Stimulated activated memory B cell treated with anti-CD40 and anti-IgM and Interleukin-4, amounts not matched to agents 10 μg/mL and 1 μg/mL and 100 μg/mL, for 72 hours (primary cell): ENCODE measurements around the gene ADIPOR1.
A peak's percentile ranks its signal among the peaks of the same experiment; 100 is the strongest.
"Not testable (repeated sequence)": the region's sequence is repeated elsewhere in the genome, so short reads cannot be mapped to it uniquely, and the experiment has no call there.

Experiments used
- ATAC-seq: fragments of 150-1000 bp; cut with Tn5 transposase; 2 replicates; pipeline ENCODE4 v1.10.0; 2021
- H3K27ac Mint-ChIP-seq: one replicate; pipeline ENCODE4 v1.8.0; 2022; ENCODE audit warnings: mild to moderate bottlenecking, mixed read lengths
- H3K27me3 Mint-ChIP-seq: one replicate; pipeline ENCODE4 v1.8.0; 2022; ENCODE audit warnings: mixed read lengths
- H3K36me3 Mint-ChIP-seq: one replicate; pipeline ENCODE4 v1.8.0; 2022; ENCODE audit warnings: mixed read lengths
- H3K4me1 Mint-ChIP-seq: one replicate; pipeline ENCODE4 v1.8.0; 2022; ENCODE audit warnings: mixed read lengths
- H3K4me3 Mint-ChIP-seq: one replicate; pipeline ENCODE4 v1.8.0; 2022; ENCODE audit warnings: mild to moderate bottlenecking, moderate library complexity, mixed read lengths
- H3K9me3 Mint-ChIP-seq: one replicate; pipeline ENCODE4 v1.8.0; 2022; ENCODE audit warnings: mixed read lengths

Gene ADIPOR1, protein sequence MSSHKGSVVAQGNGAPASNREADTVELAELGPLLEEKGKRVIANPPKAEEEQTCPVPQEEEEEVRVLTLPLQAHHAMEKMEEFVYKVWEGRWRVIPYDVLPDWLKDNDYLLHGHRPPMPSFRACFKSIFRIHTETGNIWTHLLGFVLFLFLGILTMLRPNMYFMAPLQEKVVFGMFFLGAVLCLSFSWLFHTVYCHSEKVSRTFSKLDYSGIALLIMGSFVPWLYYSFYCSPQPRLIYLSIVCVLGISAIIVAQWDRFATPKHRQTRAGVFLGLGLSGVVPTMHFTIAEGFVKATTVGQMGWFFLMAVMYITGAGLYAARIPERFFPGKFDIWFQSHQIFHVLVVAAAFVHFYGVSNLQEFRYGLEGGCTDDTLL

DNA sequence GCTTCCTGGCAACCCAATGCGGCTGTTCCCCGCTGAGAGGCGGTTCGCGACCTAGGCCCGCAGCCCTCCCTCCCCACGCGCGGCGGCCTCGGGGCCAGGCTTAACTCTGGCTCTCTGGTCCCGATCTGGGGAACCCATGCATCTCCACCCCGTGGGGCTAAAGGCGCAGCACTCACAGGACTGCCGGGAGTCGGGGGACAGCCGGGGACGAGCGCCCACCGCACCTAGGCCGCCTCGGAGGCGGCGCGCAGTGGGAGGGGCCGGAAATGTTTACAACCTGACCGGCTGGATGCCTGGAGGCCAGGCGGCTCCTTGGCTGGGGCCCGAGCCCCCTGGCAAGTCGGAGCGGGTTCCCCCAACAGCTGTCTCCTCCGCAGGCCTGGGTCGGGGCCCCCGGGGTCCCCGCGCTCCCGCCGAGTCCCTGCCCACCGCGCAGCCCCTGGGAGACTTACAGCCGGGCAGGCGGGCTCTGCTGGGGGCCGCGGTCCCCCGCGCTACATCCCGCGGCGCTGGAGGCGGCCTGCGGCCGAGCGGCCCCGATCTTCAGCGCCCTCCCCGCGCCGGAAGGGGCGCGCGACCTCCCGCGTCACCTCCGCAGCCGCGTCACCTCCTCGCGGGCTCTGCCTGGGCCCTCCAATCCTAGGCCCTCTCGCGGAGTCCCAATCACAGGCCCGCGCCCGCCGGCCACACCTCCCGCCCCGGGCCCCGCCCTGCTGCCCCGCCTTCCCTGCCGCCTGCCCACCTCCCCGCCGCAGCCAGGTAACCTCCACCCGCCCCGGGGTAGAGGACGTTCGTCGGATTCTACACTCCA lies at the start of gene ADIPOR1:
Gene ADIPOR1 (minus strand): TSS at position 580 of the 811 bp plus-strand sequence. CDS start 7,242 bp downstream, outside the sequence.
- Mint-ChIP-seq H3K4me1 (peaks cover 32% of the 10 kb centered on the region), H3K27me3 (no peaks in the 10 kb centered on the region), H3K9me3 (no peaks in the 10 kb centered on the region), H3K36me3 (peaks cover 21% of the 10 kb centered on the region), H3K4me3 (peak within 1 kb of the TSS; percentile 82), H3K27ac (peak within 1 kb of the TSS; percentile 68)
- peak; percentile 100 for ATAC-seq

DNA sequence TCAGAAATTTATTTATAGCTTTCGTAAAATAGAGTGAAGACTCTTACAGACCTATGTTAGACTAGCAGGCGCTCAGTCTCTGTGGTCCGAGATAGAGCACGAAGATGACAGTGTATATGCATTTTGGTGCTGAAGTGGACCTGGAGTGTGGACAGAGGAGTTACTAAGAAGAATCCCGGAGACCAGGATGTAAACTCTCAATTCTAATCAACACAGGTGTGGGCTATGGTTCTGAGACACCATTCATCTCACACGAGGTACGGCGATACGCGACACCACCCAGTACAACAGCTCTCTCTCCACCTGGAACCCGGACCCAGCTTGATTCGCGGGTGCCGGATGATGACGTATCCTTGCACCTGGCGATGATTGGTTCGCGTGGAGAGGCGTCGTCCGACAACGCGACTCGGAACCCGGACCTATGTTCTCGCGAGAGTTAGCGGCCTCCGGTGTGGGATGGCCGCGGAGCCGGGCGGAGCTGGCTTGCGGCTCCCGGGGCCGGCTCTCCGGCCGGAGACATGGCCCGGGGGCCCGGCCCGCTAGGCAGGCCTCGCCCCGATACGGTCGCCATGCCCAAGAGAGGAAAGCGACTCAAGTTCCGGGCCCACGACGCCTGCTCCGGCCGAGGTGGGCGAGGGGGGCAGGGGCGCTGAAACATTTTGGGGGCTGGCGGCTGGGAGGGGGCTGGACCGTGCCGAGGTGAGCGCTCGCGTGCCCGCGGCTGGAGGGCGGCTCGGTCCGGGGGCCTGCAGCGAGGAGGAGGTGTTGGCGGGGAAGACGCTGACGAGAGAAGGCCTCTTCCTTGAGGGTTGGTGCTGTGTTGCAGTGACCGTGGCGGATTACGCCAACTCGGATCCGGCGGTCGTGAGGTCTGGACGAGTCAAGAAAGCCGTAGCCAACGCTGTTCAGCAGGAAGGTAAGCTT lies 49.1 kb upstream of the ADIPOR1 start, which contains the start of gene TMEM183A:
Gene TMEM183A (plus strand): TSS at position 427 of the 924 bp plus-strand sequence. CDS start 92 bp downstream, at position 519.
- peaks cover 6% of the 10 kb centered on the region for H3K9me3 Mint-ChIP-seq
- no peaks in the 10 kb centered on the region for H3K27me3 Mint-ChIP-seq
- H3K4me3 Mint-ChIP-seq: peak within 1 kb of the TSS; percentile 96
- peaks cover 37% of the 10 kb centered on the region for H3K4me1 Mint-ChIP-seq
- peak; percentile 97 for ATAC-seq
- H3K27ac Mint-ChIP-seq: peak within 1 kb of the TSS; percentile 95
- H3K36me3 Mint-ChIP-seq: peaks cover 32% of the 10 kb centered on the region

DNA sequence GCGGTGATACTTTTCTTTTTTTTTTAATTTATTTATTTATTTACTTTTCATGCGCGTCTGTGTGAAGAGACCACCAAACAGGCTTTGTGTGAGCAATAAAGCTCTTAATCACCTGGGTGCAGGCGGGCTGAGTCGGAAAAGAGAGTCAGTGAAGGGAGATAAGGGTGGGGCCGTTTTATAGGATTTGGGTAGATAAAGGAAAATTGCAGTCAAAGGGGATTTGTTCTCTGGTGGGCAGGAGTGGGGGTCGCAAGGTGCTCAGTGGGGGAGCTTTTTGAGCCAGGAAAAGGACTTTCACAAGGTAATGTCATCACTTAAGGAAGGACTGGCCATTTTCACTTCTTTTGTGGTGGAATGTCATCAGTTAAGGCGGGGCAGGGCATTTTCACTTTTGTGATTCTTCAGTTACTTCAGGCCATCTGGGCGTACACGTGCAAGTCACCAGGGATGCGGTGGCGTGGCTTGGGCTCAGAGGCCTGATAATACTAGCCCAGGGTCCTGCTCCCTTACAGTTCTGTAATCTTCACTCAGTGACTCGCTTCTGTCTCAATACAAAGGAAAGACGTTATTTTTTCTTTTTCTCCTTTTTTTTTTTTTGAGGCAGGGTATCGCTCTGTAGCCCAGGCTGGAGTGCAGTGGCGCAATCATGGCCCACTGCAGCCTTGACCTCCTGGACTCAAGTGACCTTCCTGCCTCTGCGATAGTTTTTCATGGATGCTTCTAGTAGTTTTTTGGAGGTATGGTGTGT lies 47.5 kb upstream of the ADIPOR1 start:
- H3K27me3 Mint-ChIP-seq, ATAC-seq, H3K9me3 Mint-ChIP-seq: not testable (repeated sequence)
- H3K4me1 Mint-ChIP-seq: peaks cover 32% of the 10 kb centered on the region
- H3K4me3 Mint-ChIP-seq: peak overlapping the region; percentile 96
- peak overlapping the region; percentile 95 for H3K27ac Mint-ChIP-seq
- H3K36me3 Mint-ChIP-seq: peaks cover 17% of the 10 kb centered on the region

DNA sequence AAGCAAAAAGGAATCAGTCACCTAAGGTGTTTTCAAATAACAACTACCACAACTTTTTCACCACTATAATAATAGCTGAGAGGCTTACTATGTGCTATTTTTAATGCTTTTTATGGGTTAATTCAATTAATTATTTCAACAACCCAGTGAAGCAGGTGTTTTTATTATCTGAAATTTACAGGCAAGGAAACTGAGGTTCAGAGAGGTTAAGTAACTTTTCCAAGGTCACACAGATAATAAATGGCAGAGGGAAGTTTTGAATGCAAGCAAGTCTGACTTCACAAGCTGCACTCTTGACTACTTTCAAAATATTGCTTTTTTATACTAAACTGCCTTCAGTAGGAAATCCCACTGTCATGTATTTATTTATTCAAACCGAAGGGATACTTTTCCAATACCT lies 44.8 kb upstream of the ADIPOR1 start:
- no peak overlapping the region for H3K4me3 Mint-ChIP-seq

DNA sequence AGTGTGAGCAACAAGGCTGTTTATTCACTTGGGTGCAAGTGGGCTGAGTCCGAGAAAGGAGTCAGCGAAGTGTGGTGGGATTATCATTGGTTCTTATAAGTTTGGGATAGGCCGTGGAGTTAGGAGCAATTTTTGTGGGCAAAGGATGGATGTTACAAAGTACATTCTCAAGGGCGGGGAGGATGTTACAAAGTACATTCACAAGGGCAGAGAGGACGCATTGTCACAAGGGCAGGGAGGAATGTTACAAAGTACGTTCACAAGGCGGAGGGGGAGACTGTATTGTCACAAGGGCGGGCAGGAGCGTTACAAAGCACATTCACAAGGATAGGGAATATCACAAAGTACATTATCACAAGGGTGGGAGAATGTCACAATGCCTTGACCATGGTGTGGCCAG lies 43.9 kb upstream of the ADIPOR1 start:
- H3K9me3 Mint-ChIP-seq: peaks cover 6% of the 10 kb centered on the region
- H3K4me3 Mint-ChIP-seq: no peak overlapping the region
- no peaks in the 10 kb centered on the region for H3K27me3 Mint-ChIP-seq
- ATAC-seq: no peak
- H3K36me3 Mint-ChIP-seq: peaks cover 4% of the 10 kb centered on the region
- peaks cover 29% of the 10 kb centered on the region for H3K4me1 Mint-ChIP-seq
- no peak overlapping the region for H3K27ac Mint-ChIP-seq

More for the DNA sequence above, 44.8 kb upstream of the ADIPOR1 start:
- H3K36me3 Mint-ChIP-seq: peaks cover 4% of the 10 kb centered on the region
- H3K27me3 Mint-ChIP-seq: no peaks in the 10 kb centered on the region
- peaks cover 33% of the 10 kb centered on the region for H3K4me1 Mint-ChIP-seq
- H3K27ac Mint-ChIP-seq: no peak overlapping the region
- peaks cover 6% of the 10 kb centered on the region for H3K9me3 Mint-ChIP-seq
- ATAC-seq: no peak

DNA sequence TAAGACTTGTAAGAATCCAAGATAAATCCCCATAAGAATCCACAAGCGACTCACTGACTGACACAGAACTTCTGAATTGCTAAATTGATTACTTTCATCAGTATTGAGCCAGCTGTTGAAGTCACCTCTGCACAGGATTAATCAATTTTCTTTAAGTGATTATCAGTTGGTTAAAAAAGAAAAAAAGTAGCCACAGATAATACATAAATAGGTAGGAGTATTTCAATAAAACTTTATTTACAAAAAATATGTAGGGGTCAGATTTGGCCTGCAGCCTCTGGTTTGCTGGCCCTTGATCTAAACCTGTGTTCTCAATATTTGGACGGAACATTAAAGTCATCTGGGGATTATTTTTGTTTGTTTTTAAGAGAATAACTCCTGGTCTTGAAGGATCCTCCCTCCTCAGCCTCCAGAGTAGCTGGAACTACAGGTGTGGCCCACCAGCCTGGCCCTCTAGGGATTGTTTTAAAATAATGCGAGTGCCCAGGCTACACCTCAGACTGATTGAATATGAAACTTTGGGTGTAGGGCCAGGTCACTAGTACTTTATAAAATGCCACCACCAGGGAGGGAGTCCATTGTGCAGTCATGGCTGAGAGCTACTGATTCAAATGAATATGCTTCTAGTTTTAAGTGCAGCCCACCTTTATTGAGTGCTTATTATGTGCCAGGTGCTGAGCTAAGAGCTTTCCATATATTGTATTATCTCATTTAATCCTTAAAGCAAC lies 42.3 kb upstream of the ADIPOR1 start:
- H3K4me3 Mint-ChIP-seq: no peak overlapping the region
- H3K27me3 Mint-ChIP-seq: peaks cover 4% of the 10 kb centered on the region
- no peaks in the 10 kb centered on the region for H3K36me3 Mint-ChIP-seq
- H3K4me1 Mint-ChIP-seq: peaks cover 14% of the 10 kb centered on the region
- H3K27ac Mint-ChIP-seq: no peak overlapping the region
- H3K9me3 Mint-ChIP-seq: no peaks in the 10 kb centered on the region
- no peak for ATAC-seq

DNA sequence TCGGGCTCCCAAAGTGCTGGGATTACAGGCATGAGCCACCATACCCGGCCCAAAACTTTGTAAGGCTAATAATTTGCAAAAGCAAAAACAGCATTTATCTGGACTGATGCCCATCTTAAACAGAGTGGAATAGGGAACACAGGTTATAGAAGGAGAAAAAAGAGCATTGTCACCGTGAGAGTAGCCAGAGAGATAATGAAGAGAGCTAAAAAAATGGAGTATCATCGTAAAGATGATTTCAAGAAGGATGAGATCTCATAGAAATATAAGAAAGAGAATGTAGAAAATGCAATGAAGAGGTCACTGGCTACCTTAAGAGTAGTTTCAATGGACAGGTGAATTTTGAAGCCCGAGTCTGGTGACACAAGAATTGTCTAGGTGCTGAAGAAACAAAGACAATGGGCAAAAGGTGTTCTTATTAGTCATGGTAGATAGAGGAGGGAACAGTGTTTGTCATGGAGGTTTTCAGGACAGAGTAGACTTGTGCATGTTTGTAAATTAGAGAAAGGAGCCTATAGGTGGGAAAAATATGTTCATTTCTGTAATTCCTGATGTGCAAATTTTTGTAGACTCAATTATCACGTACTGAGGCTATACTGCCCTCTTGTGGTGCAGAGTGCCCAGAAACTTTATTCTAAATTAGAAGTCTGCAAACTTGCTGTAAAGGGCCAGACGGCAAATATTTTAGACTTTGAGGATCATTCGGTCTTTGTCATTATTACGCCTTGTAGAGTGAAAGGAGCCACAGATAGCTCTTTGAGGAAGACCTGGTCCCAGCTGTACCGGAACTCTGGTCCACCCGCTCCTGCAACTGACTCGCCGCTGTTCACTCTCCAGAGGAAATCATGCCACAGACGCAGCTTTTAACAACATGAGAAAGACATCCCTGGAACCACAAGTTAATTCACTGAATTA lies 41.0 kb upstream of the ADIPOR1 start:
- H3K9me3 Mint-ChIP-seq: no peaks in the 10 kb centered on the region
- H3K27ac Mint-ChIP-seq: peak overlapping the region; percentile 15
- H3K4me3 Mint-ChIP-seq: peak overlapping the region; percentile 45
- H3K36me3 Mint-ChIP-seq: no peaks in the 10 kb centered on the region
- ATAC-seq: no peak
- H3K27me3 Mint-ChIP-seq: peaks cover 17% of the 10 kb centered on the region
- H3K4me1 Mint-ChIP-seq: peaks cover 12% of the 10 kb centered on the region

DNA sequence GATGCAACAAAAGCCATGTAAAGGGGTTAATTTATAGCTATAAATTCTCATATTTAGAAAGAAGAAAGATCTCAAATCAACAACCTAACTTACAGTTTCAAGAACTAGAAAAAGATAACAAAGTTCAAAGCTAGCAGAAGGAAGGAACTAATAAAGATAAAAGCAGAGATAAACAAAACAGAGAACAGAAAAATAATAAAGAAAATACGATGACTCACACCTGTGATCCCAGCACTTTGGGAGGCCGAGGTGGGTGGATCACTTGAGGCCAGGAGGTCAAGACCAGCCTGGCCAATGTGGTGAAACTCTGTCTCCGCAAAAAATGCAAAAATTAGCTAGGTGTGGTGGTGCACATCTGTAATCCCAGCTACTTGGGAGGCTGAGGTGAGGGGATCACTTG lies 36.6 kb upstream of the ADIPOR1 start:
- H3K9me3 Mint-ChIP-seq: no peaks in the 10 kb centered on the region
- no peak overlapping the region for H3K27ac Mint-ChIP-seq
- H3K4me3 Mint-ChIP-seq: no peak overlapping the region
- H3K36me3 Mint-ChIP-seq: no peaks in the 10 kb centered on the region
- H3K27me3 Mint-ChIP-seq: peaks cover 38% of the 10 kb centered on the region
- H3K4me1 Mint-ChIP-seq: peaks cover 17% of the 10 kb centered on the region
- no peak for ATAC-seq

DNA sequence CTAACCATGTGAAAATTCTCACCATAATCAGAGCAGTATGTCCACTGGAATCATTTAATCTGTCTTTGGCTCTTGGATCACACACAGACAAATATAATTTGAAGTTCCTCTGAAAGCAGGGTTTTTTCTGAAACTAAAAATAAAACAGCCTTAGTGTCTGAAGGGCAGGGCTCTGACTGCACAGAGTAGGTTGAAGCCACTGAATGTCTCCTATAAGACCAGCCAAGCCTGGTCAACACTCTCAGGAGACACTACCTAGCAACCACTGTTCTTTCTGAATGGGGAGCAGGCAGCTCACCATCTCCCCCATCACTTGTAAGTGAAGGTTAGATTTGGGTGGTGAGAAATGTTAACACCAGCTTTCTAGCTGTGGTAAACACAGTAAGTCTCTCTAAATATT lies 33.0 kb upstream of the ADIPOR1 start:
- H3K36me3 Mint-ChIP-seq: no peaks in the 10 kb centered on the region
- ATAC-seq: no peak
- no peak overlapping the region for H3K27ac Mint-ChIP-seq
- H3K9me3 Mint-ChIP-seq: no peaks in the 10 kb centered on the region
- H3K4me3 Mint-ChIP-seq: no peak overlapping the region
- H3K27me3 Mint-ChIP-seq: peaks cover 57% of the 10 kb centered on the region
- peaks cover 11% of the 10 kb centered on the region for H3K4me1 Mint-ChIP-seq

DNA sequence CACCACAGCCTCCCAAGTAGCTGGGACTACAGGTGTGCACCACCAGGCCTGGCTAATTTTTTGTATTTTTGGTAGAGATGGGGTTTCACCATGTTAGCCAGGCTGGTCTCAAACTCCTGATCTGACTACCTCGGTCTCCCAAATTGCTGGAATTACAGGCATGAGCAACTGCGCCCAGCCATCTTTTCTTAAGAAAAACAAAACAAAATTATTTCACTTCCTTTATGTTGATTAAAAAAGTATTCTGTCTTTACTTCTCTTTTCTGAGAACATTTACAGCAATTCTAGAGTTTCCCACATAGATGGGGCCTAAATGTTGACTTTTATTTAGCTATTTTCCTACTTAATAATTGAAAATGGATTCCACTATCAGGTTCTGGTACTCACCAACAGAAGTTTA lies 31.8 kb upstream of the ADIPOR1 start:
- Mint-ChIP-seq H3K4me1 (peaks cover 11% of the 10 kb centered on the region), H3K27me3 (peaks cover 48% of the 10 kb centered on the region), H3K27ac (peak overlapping the region; percentile 67), H3K36me3 (no peaks in the 10 kb centered on the region), H3K9me3 (no peaks in the 10 kb centered on the region), H3K4me3 (no peak overlapping the region)
- no peak for ATAC-seq

DNA sequence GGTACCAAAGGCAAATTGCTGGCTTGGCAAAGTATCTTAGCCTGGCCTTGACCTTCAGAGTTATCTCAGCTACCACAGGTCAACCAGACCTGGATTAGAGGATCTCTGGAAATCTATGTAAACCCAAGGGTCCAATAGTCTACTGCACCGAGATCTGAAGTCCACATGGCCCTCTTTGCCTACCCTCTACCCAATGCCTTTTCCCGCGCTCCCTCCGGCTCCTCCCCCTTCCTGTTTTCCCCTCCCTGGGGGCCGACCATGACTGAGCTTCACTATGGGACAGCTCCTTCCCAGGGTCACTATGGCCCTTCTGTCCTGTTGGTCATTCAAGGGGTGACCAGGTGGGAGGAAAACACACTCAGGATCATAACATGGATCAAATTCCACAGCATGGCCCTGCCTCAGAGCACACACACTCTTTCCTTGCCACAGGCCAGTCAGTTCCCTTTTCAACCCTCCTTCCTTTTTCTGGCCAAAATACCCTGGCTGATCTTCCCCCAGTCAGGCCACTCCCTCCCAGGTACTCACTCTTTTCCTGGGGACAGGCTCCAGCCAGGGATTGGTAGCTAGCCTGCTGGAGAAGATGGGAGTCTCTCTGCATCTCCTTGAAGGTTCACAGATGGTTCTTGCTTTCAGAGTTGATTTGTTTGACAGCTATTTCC lies 29.9 kb upstream of the ADIPOR1 start:
- H3K9me3 Mint-ChIP-seq: no peaks in the 10 kb centered on the region
- no peak overlapping the region for H3K27ac Mint-ChIP-seq

DNA sequence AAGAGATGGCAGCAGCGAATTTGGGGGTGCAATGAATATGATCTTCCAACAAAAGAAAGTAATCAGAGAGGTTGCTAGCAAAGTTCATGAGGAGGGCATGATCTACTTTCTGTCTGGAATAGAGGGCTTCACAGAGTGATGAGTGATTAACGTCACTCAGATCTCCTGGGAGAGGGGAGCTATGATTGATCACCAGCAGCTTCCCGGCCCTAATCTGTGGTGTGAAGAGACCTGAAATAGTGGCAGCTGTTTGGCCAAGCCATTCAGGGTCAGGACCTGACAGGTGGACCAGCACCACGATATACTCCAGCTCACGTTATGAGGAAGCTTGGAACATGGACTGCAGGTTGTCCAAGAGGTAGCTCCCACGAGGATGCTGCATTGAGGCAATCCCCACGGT lies 29.1 kb upstream of the ADIPOR1 start:
- Mint-ChIP-seq H3K27me3 (peaks cover 22% of the 10 kb centered on the region), H3K9me3 (no peaks in the 10 kb centered on the region), H3K4me3 (no peak overlapping the region), H3K36me3 (no peaks in the 10 kb centered on the region), H3K4me1 (peaks cover 11% of the 10 kb centered on the region), H3K27ac (no peak overlapping the region)
- ATAC-seq: no peak

More for the DNA sequence above, 29.9 kb upstream of the ADIPOR1 start:
- ATAC-seq: peak; percentile 12
- Mint-ChIP-seq H3K4me3 (no peak overlapping the region), H3K36me3 (no peaks in the 10 kb centered on the region), H3K27me3 (peaks cover 30% of the 10 kb centered on the region), H3K4me1 (peaks cover 11% of the 10 kb centered on the region)
